AG10803 (cell line): ENCODE data around the gene CAMK2A.

Source experiments
- DNase-seq: peaks from one replicate; pipeline ENCODE4 v3.0.0; 2010; ENCODE audit warnings: low read depth
- H3K4me3 ChIP-seq: 2 replicates; pipeline ENCODE4 v1.5.1; 2011; ENCODE audit warnings: mild to moderate bottlenecking, low read length, control low read depth
- TF ChIP-seq, protein P1 (sequence below): conservative IDR thresholded peaks from 2 replicates; pipeline ENCODE4 v1.5.1; 2011; ENCODE audit warnings: mild to moderate bottlenecking, low read length, control low read depth, inconsistent platforms

The CAMK2A gene

GRCh38 chr5:150192462-150192861 lies 97.1 kb downstream of the CAMK2A start:
- no peak for DNase-seq
- TF ChIP-seq, protein P1, sequence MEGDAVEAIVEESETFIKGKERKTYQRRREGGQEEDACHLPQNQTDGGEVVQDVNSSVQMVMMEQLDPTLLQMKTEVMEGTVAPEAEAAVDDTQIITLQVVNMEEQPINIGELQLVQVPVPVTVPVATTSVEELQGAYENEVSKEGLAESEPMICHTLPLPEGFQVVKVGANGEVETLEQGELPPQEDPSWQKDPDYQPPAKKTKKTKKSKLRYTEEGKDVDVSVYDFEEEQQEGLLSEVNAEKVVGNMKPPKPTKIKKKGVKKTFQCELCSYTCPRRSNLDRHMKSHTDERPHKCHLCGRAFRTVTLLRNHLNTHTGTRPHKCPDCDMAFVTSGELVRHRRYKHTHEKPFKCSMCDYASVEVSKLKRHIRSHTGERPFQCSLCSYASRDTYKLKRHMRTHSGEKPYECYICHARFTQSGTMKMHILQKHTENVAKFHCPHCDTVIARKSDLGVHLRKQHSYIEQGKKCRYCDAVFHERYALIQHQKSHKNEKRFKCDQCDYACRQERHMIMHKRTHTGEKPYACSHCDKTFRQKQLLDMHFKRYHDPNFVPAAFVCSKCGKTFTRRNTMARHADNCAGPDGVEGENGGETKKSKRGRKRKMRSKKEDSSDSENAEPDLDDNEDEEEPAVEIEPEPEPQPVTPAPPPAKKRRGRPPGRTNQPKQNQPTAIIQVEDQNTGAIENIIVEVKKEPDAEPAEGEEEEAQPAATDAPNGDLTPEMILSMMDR, result no peak
- no peak overlapping the region for H3K4me3 ChIP-seq

- H3K4me3 ChIP-seq, result no peak overlapping the region
- TF ChIP-seq, protein P1, result no peak
Observed at GRCh38 chr5:150190987-150191386, 98.6 kb downstream of the CAMK2A start.

DNA sequence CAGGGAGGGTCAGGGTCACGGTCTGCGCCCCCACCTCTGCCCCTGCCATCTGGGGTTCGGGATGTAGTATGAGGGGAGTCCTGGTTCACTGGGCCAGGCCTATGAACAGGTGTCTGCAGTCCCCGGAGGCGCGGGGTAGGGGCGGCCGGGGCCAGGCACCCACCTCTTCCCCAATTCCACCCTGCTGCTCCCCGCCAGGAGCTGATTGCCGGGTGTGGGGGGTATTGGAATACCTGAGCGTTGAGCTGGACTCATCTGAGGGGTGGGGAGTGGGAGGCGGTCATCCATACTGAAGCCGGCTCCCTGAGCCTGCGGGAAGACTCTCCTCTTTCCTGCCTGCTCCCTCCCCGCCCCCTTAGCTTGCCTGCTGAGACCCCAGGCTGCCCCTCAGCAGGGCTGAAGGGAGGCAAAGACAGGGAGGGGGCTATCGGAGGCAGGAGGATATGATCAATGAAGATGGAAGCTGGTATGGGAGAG lies 99.0 kb downstream of the CAMK2A start:
- DNase-seq, result no peak
- no peak overlapping the region for H3K4me3 ChIP-seq
- TF ChIP-seq, protein P1, result no peak

More at GRCh38 chr5:150190987-150191386, 98.6 kb downstream of the CAMK2A start:
- DNase-seq, result no peak

GRCh38 chr5:150189728-150190502 lies 99.7 kb downstream of the CAMK2A start, which contains the start of gene SLC6A7:
TSS of gene SLC6A7 (plus strand) at chr5:150190062. CDS start at chr5:150190328, 266 bp downstream.
- no peak for DNase-seq
- H3K4me3 ChIP-seq, result no peak within 1 kb of the TSS
- TF ChIP-seq, protein P1, result no peak

DNA sequence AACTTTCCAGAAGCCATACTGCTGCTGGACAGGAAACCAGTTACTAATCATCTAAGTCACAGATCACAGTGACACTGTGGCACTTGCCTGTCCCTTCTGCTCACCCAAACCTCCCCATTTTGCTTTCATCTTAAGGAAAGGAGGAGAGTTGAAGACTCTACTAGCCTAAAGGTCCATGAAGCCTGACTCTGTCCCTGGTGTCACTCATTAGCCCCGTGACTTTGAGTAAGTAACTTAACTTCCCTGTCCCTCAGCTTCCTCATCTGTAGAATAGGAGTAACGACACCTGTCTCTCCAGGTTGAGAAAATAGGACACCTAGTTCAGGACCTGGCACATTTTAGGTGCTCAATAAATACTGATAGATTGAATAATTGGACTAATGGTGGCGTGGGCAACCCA lies 100.2 kb downstream of the CAMK2A start:
- DNase-seq, result no peak
- TF ChIP-seq, protein P1, result no peak
- H3K4me3 ChIP-seq, result no peak overlapping the region

- no peak overlapping the region for H3K4me3 ChIP-seq
- TF ChIP-seq, protein P1, result no peak
- no peak for DNase-seq
Observed at GRCh38 chr5:150188146-150188842, 101.3 kb downstream of the CAMK2A start.

GRCh38 chr5:150186897-150187296 lies 102.7 kb downstream of the CAMK2A start:
- TF ChIP-seq, protein P1, result no peak
- no peak overlapping the region for H3K4me3 ChIP-seq
- DNase-seq, result no peak
